WTC11 (cell line): ENCODE measurements around the gene IL26. TPM values are rescaled to one million over a fixed set of nuclear protein-coding genes. Genes with fewer than 3 reads are reported as not detected.
A peak's percentile ranks its signal among the peaks of the same experiment; 100 is the strongest.
"Not testable (repeated sequence)": the region's sequence is repeated elsewhere in the genome, so short reads cannot be mapped to it uniquely, and the experiment has no call there.

ENCODE experiments used
- ATAC-seq: fragments of 200-7000 bp; cut with Tn5 transposase; 2 replicates; pipeline ENCODE4 v1.10.0; 2021; ENCODE audit warnings: mild to moderate bottlenecking, moderate library complexity
- CTCF ChIA-PET: fragments of 300-600 bp; sonication (Branson Sonifier 250); formaldehyde crosslinking; loops from one replicate; lab custom pipeline; 2021; ENCODE audit warnings: antibody characterized with exemption; lab: Charles Lee
- POLR2A ChIA-PET: fragments of 350-600 bp; sonication (Branson Sonifier 250); formaldehyde crosslinking; loops from one replicate; lab custom pipeline; 2021; ENCODE audit warnings: antibody characterized with exemption; lab: Charles Lee
- DNase-seq: peaks from one replicate; pipeline ENCODE4 v3.0.0; 2021; ENCODE audit warnings: low spot score
- H3K27ac Mint-ChIP-seq: 2 replicates; pipeline ENCODE4 v1.8.0; 2021; ENCODE audit warnings: mixed read lengths
- H3K27me3 Mint-ChIP-seq: 2 replicates; pipeline ENCODE4 v1.8.0; 2021; ENCODE audit warnings: low read depth, mild to moderate bottlenecking, moderate library complexity, mixed read lengths
- H3K36me3 Mint-ChIP-seq: 2 replicates; pipeline ENCODE4 v1.8.0; 2021; ENCODE audit warnings: mixed read lengths
- H3K4me1 Mint-ChIP-seq: 2 replicates; pipeline ENCODE4 v1.8.0; 2022; ENCODE audit warnings: mixed read lengths
- H3K4me3 Mint-ChIP-seq: 2 replicates; pipeline ENCODE4 v1.8.0; 2021; ENCODE audit warnings: mild to moderate bottlenecking, moderate library complexity, mixed read lengths
- H3K9me3 Mint-ChIP-seq: 2 replicates; pipeline ENCODE4 v1.8.0; 2021; ENCODE audit warnings: mixed read lengths
- ELF4 ChIP-seq: sonication (generic); formaldehyde crosslinking; IDR thresholded peaks from 2 replicates; pipeline ENCODE4 v1.8.1; 2022; ENCODE audit warnings: low read depth, mild to moderate bottlenecking, moderate library complexity, missing genetic modification reagents
- IRF2 ChIP-seq: sonication (generic); formaldehyde crosslinking; IDR thresholded peaks from 2 replicates; pipeline ENCODE4 v1.8.0; 2022; ENCODE audit warnings: low read depth, missing genetic modification reagents, borderline replicate concordance
- JUN ChIP-seq: sonication (generic); formaldehyde crosslinking; IDR thresholded peaks from 2 replicates; pipeline ENCODE4 v1.8.0; 2023; ENCODE audit warnings: mild to moderate bottlenecking, missing genetic modification reagents
- MXD4 ChIP-seq: fragments of 250-450 bp; sonication (Bioruptor Pico); IDR thresholded peaks from 2 replicates; pipeline ENCODE4 v1.8.0; 2021; ENCODE audit warnings: mild to moderate bottlenecking, moderate library complexity, borderline replicate concordance
- NFATC4 ChIP-seq: fragments of 250-450 bp; sonication (Bioruptor Pico); IDR thresholded peaks from 2 replicates; pipeline ENCODE4 v1.9.0; 2021; ENCODE audit warnings: mild to moderate bottlenecking
- NR2C2 ChIP-seq: sonication (generic); formaldehyde crosslinking; IDR thresholded peaks from 2 replicates; pipeline ENCODE4 v1.8.0; 2022; ENCODE audit warnings: mild to moderate bottlenecking, missing genetic modification reagents
- SMAD3 ChIP-seq: sonication (generic); formaldehyde crosslinking; IDR thresholded peaks from 2 replicates; pipeline ENCODE4 v1.8.0; 2022; ENCODE audit warnings: missing genetic modification reagents, mild to moderate bottlenecking, borderline replicate concordance
- SOX15 ChIP-seq: fragments of 250-450 bp; sonication (Bioruptor Pico); IDR thresholded peaks from 2 replicates; pipeline ENCODE4 v1.9.0; 2021; ENCODE audit warnings: mild to moderate bottlenecking
- total RNA-seq: library from RNA; stranded (reverse); gene quantifications from 3 replicates; pipeline ENCODE4 v1.2.3, GENCODE V29; 2021
- TF ChIP-seq, protein P1 (sequence below): sonication (generic); formaldehyde crosslinking; IDR thresholded peaks from 2 replicates; pipeline ENCODE4 v1.8.1; 2023; ENCODE audit warnings: mild to moderate bottlenecking, missing genetic modification reagents, borderline replicate concordance
- TF ChIP-seq, protein P2 (sequence below): sonication (generic); formaldehyde crosslinking; IDR thresholded peaks from 2 replicates; pipeline ENCODE4 v1.8.1; 2022; ENCODE audit warnings: missing genetic modification reagents, borderline replicate concordance
- TF ChIP-seq, protein P3 (sequence below): fragments of 250-450 bp; sonication (Bioruptor Pico); IDR thresholded peaks from 2 replicates; pipeline ENCODE4 v1.9.0; 2021; ENCODE audit warnings: mild to moderate bottlenecking
- TF ChIP-seq, protein P4 (sequence below): sonication (generic); formaldehyde crosslinking; IDR thresholded peaks from 2 replicates; pipeline ENCODE4 v1.8.0; 2022; ENCODE audit warnings: mild to moderate bottlenecking, missing genetic modification reagents

The IL26 gene
- total RNA-seq, 1 experiment from 2014 or later: not detected

DNA sequence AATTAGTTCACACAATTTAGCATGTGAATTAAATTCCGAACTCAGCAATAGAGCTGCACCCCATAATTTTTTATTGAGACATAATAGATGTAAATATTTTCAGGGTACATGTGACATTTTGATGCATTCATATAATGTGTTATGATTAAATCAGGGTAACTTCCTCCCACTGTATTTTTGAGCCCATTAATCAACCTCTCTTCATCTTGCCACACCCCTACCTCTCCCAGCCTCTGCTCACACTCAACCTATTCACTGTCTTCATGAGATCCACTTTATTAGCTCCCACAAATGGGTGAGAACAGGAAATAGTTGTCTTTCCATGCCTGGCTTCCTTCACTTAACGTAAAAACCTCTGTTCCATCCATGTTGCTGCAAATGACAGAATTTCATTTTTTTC is 14.7 kb downstream of the IL26 start (continued):
- no peak for TF ChIP-seq SOX15 (CRISPR knock-in tag)
- TF ChIP-seq, protein P1, sequence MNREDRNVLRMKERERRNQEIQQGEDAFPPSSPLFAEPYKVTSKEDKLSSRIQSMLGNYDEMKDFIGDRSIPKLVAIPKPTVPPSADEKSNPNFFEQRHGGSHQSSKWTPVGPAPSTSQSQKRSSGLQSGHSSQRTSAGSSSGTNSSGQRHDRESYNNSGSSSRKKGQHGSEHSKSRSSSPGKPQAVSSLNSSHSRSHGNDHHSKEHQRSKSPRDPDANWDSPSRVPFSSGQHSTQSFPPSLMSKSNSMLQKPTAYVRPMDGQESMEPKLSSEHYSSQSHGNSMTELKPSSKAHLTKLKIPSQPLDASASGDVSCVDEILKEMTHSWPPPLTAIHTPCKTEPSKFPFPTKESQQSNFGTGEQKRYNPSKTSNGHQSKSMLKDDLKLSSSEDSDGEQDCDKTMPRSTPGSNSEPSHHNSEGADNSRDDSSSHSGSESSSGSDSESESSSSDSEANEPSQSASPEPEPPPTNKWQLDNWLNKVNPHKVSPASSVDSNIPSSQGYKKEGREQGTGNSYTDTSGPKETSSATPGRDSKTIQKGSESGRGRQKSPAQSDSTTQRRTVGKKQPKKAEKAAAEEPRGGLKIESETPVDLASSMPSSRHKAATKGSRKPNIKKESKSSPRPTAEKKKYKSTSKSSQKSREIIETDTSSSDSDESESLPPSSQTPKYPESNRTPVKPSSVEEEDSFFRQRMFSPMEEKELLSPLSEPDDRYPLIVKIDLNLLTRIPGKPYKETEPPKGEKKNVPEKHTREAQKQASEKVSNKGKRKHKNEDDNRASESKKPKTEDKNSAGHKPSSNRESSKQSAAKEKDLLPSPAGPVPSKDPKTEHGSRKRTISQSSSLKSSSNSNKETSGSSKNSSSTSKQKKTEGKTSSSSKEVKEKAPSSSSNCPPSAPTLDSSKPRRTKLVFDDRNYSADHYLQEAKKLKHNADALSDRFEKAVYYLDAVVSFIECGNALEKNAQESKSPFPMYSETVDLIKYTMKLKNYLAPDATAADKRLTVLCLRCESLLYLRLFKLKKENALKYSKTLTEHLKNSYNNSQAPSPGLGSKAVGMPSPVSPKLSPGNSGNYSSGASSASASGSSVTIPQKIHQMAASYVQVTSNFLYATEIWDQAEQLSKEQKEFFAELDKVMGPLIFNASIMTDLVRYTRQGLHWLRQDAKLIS (CRISPR knock-in tag): no peak
- TF ChIP-seq, protein P2, sequence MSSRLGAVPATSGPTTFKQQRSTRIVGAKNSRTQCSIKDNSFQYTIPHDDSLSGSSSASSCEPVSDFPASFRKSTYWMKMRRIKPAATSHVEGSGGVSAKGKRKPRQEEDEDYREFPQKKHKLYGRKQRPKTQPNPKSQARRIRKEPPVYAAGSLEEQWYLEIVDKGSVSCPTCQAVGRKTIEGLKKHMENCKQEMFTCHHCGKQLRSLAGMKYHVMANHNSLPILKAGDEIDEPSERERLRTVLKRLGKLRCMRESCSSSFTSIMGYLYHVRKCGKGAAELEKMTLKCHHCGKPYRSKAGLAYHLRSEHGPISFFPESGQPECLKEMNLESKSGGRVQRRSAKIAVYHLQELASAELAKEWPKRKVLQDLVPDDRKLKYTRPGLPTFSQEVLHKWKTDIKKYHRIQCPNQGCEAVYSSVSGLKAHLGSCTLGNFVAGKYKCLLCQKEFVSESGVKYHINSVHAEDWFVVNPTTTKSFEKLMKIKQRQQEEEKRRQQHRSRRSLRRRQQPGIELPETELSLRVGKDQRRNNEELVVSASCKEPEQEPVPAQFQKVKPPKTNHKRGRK (CRISPR knock-in tag): no peak
- no peak for TF ChIP-seq MXD4 (CRISPR knock-in tag)
- TF ChIP-seq, protein P3, sequence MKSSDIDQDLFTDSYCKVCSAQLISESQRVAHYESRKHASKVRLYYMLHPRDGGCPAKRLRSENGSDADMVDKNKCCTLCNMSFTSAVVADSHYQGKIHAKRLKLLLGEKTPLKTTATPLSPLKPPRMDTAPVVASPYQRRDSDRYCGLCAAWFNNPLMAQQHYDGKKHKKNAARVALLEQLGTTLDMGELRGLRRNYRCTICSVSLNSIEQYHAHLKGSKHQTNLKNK (CRISPR knock-in tag): no peak
- TF ChIP-seq JUN (CRISPR knock-in tag): no peak

DNA sequence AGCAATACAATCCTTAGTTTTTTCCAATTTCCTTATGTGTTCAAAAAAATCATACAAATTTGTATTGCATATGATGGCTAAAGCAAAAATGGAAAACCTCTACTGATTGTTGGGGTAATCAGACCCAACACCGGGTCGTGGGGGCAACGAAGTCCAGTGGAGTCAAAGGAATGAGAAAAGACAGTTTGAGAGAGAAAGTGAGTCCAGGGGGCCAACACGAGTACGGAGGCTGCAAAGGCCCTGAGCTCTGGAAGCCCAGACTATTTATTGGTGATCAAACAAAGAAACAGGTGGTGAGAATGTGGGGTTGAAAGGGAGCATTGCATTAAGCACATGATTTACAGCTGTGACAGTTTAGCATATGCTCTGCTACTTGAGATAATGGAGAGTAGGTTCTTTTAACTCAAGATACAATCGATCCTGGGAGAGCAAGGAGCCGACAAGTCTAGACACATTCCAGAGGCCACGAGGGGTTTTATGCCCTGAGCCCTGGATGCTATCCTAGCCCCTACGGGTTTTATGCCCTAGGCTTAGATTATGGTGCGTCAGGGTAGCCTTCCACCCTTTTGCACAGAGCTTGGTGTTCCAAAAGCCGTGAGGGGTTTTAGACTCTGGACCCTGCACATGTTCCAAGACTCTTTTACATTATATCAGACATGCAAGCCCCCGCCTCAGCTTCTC is 16.4 kb downstream of the IL26 start:
- ATAC-seq, DNase-seq, POLR2A ChIA-PET: not testable (repeated sequence)

DNA sequence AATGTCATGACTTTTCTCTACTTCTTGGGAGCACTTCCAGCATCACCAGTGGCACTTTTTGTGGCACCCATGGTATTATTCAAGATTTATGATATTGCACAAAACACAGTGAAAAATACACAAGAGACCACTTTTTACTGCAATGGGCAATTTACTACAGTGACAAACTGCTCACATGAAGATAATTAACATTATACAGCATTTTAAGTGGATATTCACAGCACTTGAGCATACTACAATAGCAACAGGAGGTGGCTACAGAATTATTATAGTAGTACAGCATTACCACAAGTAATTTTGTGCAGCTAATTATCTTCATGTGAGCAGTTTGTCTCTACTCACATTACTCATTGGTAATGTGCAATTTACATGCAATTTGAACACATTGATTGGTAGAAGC is 18.3 kb downstream of the IL26 start:
- H3K36me3 Mint-ChIP-seq: no peaks in the 10 kb centered on the region
- POLR2A ChIA-PET: no interaction called here
- CTCF ChIA-PET: no interaction called here
- H3K4me3 Mint-ChIP-seq: no peak overlapping the region
- TF ChIP-seq NFATC4 (CRISPR knock-in tag) (no peak), ELF4 (CRISPR knock-in tag) (no peak), SMAD3 (CRISPR knock-in tag) (no peak), NR2C2 (no peak), IRF2 (CRISPR knock-in tag) (no peak)
- TF ChIP-seq, protein P4, sequence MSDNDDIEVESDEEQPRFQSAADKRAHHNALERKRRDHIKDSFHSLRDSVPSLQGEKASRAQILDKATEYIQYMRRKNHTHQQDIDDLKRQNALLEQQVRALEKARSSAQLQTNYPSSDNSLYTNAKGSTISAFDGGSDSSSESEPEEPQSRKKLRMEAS (CRISPR knock-in tag): no peak
- TF ChIP-seq, protein P2 (CRISPR knock-in tag): no peak
- H3K4me1 Mint-ChIP-seq: peaks cover 7% of the 10 kb centered on the region
- DNase-seq (no peak), ATAC-seq (no peak)
- H3K27ac Mint-ChIP-seq: no peak overlapping the region
- no peaks in the 10 kb centered on the region for H3K9me3 Mint-ChIP-seq
- H3K27me3 Mint-ChIP-seq: no peaks in the 10 kb centered on the region

More for the DNA sequence above, 16.4 kb downstream of the IL26 start:
- not testable (repeated sequence) for H3K36me3 Mint-ChIP-seq, H3K4me1 Mint-ChIP-seq, H3K4me3 Mint-ChIP-seq, H3K9me3 Mint-ChIP-seq, H3K27me3 Mint-ChIP-seq
- 0 out of 2 replicates have a peak overlapping the region, but pooled peaks have one; percentile 21 for H3K27ac Mint-ChIP-seq
- CTCF ChIA-PET: interaction anchor here (1.1 kb wide), 1 partner anchor 95 kb away, joined by 3 read pairs; no protein-coding TSS in a partner anchor
